A172 (cell line): Measurements from ENCODE around the gene GPS1. TPM values are rescaled to one million over a fixed set of nuclear protein-coding genes. Genes with fewer than 3 reads are reported as not detected.
A peak's percentile ranks its signal among the peaks of the same experiment; 100 is the strongest.

ENCODE experiments used
- DNase-seq: peaks from one replicate; pipeline ENCODE4 v3.0.0-alpha.2; 2015; ENCODE audit warnings: low spot score
- total RNA-seq: library from RNA; depleted of rRNA; stranded (reverse); fragments of >200 nt; shearing (Covaris generic); gene quantifications from 2 replicates; pipeline ENCODE4 v1.2.3, GENCODE V29; 2014

The GPS1 gene
- total RNA-seq, 1 experiment from 2014 or later: 187 TPM

DNA sequence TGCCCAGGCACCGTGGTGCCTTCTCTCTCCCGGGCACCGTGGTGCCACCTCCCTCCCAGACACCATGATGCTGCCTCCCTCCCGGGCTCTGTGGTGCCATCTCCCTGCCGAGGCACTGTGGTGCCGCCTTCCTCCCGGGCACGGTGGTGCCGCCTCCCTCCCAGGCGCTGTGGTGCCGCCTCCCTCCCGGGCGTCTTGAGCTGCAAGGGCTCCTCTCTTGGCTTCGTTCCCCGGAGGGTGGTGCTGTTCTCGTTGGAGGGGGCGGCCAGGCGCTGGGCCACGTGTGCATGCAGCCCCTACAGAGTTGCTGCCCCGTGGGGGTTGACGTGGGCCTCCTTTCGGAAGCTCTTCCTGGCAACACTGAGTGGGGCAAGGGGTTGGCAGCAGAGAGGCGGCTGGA, 37.3 kb upstream of the GPS1 start:
- no peak for DNase-seq

- DNase-seq: no peak
These were observed 36.8 kb upstream of the GPS1 start for GRCh38 chr17:82014971-82015310.

- DNase-seq: no peak
These were observed 36.3 kb upstream of the GPS1 start for GRCh38 chr17:82015311-82015971.

DNA sequence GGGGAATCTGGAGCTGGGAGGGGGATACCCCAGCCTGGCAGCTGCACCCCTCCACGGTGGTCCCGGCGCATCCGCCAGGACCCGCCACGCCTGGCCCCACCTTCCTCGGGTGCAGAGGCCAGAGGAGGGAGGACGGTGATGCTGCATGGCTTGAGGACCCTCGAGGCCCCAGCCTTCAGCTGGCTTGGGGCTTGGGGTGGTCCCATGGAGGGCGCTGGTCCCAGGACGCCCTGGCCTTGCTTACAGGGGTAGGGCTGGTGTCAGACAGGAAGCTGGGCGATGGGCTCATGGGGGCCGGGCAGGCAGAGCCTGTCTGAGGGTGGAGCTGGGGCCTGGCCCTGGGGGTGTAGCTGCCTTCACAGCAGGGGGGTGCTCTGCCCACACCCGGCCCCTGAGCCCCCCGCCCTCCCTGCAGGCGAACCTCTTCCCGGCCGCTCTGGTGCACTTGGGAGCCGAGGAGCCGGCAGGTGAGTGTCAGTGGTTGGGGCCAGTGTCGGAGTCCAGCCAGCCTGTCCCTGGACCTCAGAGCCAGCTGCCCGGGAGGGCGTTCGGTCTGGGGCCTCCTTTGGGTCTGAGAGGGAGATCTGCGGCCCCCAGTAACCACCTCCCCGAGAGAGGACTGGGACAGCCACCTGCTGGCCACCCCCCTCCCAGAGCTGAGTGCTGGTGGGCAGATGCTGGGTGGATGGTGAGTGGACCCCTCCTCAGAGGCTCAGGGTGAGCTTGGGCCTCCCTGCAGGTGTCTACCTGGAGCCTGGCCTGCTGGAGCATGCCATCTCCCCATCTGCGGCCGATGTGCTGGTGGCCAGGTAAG, 35.4 kb upstream of the GPS1 start:
- no peak for DNase-seq

- no peak for DNase-seq
These were observed 34.7 kb upstream of the GPS1 start for GRCh38 chr17:82016875-82017459.

DNA sequence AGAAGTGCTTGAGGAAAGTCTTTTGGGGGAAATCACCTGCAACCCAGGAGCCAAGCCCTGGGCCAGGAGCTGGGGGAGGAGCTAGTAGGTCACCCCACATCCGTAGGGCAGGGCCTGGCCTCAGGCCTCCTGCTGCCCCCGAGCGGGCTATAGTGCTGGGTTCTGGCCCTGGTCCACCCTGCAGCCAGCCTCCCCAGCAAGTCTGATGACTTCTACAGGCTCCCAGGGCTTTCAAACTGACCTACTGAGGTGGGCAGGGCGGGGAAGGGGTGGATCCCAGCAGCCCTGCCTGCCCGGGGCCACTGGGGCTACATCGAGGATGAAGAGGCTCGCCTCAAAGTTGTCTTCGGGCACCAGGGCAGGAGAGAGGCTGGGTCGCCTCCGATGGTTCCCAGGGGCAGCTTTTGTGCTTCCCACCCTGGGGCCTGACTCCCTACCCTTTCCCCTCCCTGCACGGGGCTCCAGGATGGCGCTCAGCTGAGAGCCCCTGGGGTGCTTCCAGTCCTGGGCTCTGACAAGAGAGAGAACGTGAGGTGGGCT, 34.0 kb upstream of the GPS1 start:
- DNase-seq: no peak

- DNase-seq: no peak
These were observed 33.3 kb upstream of the GPS1 start for GRCh38 chr17:82018152-82018988.

- no peak for DNase-seq
These were observed 32.6 kb upstream of the GPS1 start for GRCh38 chr17:82018989-82019689.

DNA sequence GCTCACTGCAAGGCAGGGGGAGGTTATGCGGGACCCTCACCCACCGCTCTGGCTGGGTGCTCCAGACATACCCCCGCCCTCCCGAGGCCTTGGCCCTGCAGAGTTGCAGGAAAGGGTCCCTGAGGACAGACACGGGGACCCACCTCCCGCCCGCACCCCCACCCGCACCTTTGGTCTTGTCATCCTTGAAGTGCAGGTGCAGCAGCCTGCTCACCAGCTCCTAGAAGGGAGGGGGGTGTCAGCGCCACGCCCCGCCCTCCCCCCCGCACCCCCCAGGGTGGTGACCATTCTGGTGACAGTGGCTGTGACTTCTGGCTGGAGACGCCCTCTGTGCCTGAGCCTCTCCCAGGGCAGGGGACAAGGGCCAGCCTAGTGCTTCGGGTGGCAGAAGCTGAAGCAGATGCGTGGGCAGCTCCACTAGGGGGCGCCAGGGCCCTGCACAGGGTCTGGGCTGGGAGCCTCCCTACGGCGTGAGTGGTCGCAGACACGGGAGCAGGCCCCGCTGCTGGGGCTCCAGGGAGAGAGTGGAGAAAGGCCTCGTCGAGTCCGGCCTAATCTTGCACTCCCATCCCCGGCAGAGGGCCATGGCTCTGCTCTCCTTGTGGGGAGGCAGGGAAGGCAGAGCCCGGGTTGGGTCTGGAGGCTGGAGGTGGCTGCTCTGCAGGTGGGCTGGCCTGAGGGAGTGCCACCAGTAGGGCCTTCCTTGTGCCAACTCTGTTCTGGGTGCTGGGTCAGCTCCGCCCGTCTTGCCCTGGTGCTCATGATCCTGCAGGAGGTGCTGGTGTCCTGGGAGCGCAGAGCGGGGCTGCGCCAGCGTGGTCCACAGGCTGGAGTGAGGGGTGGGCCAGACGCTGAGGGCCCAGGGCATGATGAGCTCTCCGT, 31.8 kb upstream of the GPS1 start:
- DNase-seq: no peak

GRCh38 chr17:82020572-82021106, 31.1 kb upstream of the GPS1 start:
- DNase-seq: no peak

GRCh38 chr17:82021107-82021899, 30.4 kb upstream of the GPS1 start:
- DNase-seq: peak; percentile 77

DNA sequence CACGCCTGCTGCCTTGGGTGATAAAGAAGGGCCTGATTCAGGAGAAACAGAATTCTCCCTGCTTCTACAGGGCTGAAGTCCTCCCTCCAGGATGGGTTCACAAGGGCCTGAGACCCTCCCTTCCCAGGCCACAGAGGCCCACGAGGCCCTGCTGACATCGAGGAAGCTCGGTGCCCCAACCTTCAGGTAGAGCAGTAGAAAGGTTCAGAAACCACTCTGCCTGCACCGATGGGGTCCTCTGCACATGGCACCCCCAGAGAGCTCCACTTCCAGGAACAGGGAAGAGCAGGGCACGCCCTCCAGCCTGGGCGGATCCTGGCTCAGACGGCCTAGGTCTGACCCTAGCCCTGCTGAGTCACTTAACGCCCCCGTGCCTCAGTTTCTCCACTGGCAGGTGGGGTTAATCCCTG, 29.8 kb upstream of the GPS1 start:
- no peak for DNase-seq

GRCh38 chr17:82022310-82022980, 29.3 kb upstream of the GPS1 start, which contains the start of gene CENPX:
CENPX (minus strand) TSS chr17:82022878; CDS start chr17:82022861, 17 bp downstream.
- no peak for DNase-seq

DNA sequence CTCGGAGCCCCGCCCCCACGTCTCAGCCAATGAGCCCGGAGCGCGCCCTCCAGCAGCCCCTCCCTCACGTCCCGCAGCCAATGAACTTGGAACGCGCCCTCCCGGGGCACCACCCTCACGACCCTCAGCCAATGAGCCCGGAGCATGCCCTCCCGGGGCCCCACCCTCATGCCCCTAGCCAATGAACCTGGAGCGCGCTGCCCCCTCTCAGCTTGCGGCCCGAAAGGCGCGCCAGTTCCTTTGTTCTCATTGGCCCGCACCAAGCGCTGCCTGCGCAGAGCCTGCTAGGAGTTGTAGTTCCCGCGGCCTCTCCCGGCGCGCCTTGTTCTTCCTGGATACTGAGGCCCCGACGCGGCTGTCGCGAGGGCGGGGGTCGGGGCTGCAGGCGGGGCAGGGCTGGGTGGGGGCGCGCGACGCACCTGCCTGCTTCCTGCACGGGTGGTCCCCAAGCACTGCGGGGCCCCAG, 28.7 kb upstream of the GPS1 start, which contains the start of gene LRRC45:
TSS of gene LRRC45 (plus strand) at position 325 of the 466 bp plus-strand sequence. CDS start 339 bp downstream, outside the sequence.
- peak; percentile 100 for DNase-seq

- DNase-seq: no peak
These were observed 28.1 kb upstream of the GPS1 start for GRCh38 chr17:82023447-82024241.

DNA sequence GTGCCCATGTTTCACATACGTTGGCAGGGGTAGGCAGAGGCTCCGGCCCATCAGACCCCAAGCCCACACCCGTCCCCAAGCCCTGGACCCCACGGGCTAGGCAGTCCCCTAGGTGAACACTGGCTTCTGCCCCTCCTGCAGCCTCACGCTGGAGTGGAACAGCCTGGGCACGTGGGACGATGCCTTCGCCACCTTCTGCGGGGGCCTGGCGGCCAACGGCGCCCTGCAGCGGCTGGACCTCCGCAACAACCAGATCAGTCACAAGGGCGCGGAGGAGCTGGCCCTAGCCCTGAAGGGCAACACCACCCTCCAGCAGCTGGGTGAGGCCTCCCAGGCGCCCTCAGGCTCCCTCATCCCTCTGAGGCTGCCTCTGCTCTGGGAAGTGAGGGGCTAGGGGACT, 26.8 kb upstream of the GPS1 start:
- DNase-seq: no peak

DNA sequence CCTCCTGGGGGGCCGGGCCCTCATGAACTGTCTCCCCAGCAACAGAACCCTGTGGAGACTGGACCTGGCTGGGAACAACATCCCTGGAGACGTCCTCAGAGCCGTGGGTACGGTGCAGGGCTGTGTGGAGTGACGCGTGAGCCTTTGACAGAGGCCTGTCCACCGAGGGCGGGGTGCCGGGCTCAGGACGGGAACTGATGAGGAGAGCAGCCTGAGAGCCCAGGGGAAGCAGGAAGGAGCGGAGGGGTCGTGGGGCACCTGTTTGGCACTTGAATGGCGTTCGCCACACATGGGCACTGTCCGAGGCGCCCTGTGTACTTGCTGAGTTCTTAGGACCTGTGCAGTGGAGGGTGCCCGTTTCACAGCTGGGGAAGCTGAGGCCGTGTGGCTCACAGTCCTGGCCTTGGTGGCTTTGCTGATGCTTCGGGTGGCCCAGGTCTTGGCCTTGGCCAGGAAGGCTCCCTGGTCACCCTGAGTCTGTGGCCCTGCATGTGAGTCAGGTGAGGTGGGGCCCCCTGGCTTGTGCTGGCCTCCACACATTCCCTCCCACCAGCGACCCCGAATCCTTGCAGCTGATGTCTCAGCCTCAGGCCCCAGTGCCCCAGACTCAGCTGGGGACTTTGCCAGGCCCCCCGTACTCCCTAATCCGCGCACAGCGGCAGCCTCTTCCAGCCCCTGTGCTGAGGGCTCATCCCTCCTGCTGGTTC, 26.1 kb upstream of the GPS1 start:
- no peak for DNase-seq
